SH-SY5Y (cell line): ENCODE data around the gene SUCLG2.

Experiments used
- GATA2 ChIP-seq: IDR thresholded peaks from 2 replicates; pipeline ENCODE4 v1.6.1; 2011; ENCODE audit warnings: mild to moderate bottlenecking, low read depth, low read length
- GATA3 ChIP-seq: IDR thresholded peaks from 2 replicates; pipeline ENCODE4 v1.6.1; 2011; ENCODE audit warnings: low read depth, mild to moderate bottlenecking, low read length, moderate library complexity

DNA sequence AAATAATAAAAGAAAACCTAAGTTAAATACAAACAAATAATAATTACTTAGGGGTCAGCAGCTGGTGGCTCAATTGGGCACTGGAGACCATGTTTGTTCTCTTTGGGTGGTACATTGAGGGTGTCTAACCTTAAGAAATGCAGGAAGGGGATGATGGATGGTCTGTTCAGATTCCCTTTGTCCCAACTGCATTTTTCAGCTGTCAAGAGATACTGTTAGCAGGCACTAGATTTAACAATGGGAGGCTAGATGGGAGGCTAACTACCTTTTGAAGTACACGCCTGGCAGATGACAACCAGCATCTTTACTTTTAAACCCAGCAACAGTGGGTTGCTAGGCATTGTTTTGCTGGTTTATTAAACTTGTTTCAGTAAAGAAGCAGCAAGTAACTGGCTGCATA, 222.5 kb downstream of the SUCLG2 start:
- TF ChIP-seq GATA3 (no peak), GATA2 (no peak)
